RWPE1 (cell line): Measurements from ENCODE around the gene CREBBP.
"Not testable (repeated sequence)": the region's sequence is repeated elsewhere in the genome, so short reads cannot be mapped to it uniquely, and the experiment has no call there.

ENCODE experiments used
- CTCF ChIA-PET: fragments of 350-600 bp; sonication (Branson Sonifier 250); formaldehyde crosslinking; extraction: SDS; loops from one replicate; lab custom pipeline; 2021; lab: Yijun Ruan, JAX
- POLR2A ChIA-PET: fragments of 400-600 bp; formaldehyde crosslinking; extraction: SDS; loops from one replicate; lab custom pipeline; 2020; ENCODE audit warnings: antibody characterized with exemption; ENCODE audit not compliant: low non-redundant PET; lab: Yijun Ruan, JAX
- DNase-seq: peaks from one replicate; pipeline ENCODE4 v3.0.0; 2012; ENCODE audit warnings: low spot score
- H3K27ac ChIP-seq: fragments of 450-650 bp; 2 replicates; pipeline ENCODE4 v1.5.1; 2017
- CTCF ChIP-seq: fragments of 450-650 bp; conservative IDR thresholded peaks from 2 replicates; pipeline ENCODE4 v1.5.1; 2017; ENCODE audit warnings: low read depth, mild to moderate bottlenecking

Gene CREBBP

GRCh38 chr16:3906363-3906762 is 25.9 kb upstream of the CREBBP start:
- no peak for DNase-seq
- no peak for TF ChIP-seq CTCF
- H3K27ac ChIP-seq = no peak overlapping the region
- ChIA-PET CTCF (no interaction called here), POLR2A (no interaction called here)

- ChIA-PET POLR2A (interaction anchor here (0.7 kb wide), 1 partner anchor 349 kb away, joined by 5 read pairs; no protein-coding TSS in a partner anchor), CTCF (no interaction called here)
- no peak overlapping the region for H3K27ac ChIP-seq
- no peak for DNase-seq
- TF ChIP-seq CTCF = no peak
These were observed 24.4 kb upstream of the CREBBP start for GRCh38 chr16:3904875-3905274.

GRCh38 chr16:3890091-3890490 is 9.6 kb upstream of the CREBBP start:
- CTCF ChIA-PET = interaction anchor here (0.6 kb wide), 1 partner anchor 121 kb away, joined by 3 read pairs; no protein-coding TSS in a partner anchor

GRCh38 chr16:3889059-3889458 is 8.5 kb upstream of the CREBBP start:
- POLR2A ChIA-PET = no interaction called here
- no peak overlapping the region for H3K27ac ChIP-seq
- CTCF ChIA-PET = no interaction called here
- DNase-seq = no peak
- no peak for TF ChIP-seq CTCF

More at GRCh38 chr16:3890091-3890490, 9.6 kb upstream of the CREBBP start:
- no peak for TF ChIP-seq CTCF
- H3K27ac ChIP-seq = no peak overlapping the region
- DNase-seq = no peak
- POLR2A ChIA-PET = no interaction called here

GRCh38 chr16:3885999-3886398 is 5.5 kb upstream of the CREBBP start:
- H3K27ac ChIP-seq, CTCF ChIA-PET, DNase-seq, POLR2A ChIA-PET: not testable (repeated sequence)

GRCh38 chr16:3884398-3884797 is 3.9 kb upstream of the CREBBP start:
- DNase-seq = no peak
- H3K27ac ChIP-seq = no peak overlapping the region
- TF ChIP-seq CTCF = no peak
- POLR2A ChIA-PET = no interaction called here
- CTCF ChIA-PET = no interaction called here

- ChIA-PET CTCF (no interaction called here), POLR2A (no interaction called here)
- no peak overlapping the region for H3K27ac ChIP-seq
- no peak for TF ChIP-seq CTCF
- DNase-seq = no peak
These were observed 2.0 kb upstream of the CREBBP start for GRCh38 chr16:3882531-3882930.
